GM10248 (cell line): ENCODE measurements around the gene ZNF48.

Experiments used
- CTCF ChIA-PET: fragments of 300-600 bp; sonication (Branson Sonifier 250); formaldehyde crosslinking; extraction: SDS; loops from one replicate; lab custom pipeline; 2021; ENCODE audit warnings: antibody characterized with exemption; lab: Yijun Ruan, JAX
- POLR2A ChIA-PET: fragments of 350-650 bp; sonication (Branson Sonifier 250); formaldehyde crosslinking; extraction: SDS; loops from one replicate; lab custom pipeline; 2020; ENCODE audit warnings: antibody characterized with exemption; lab: Yijun Ruan, JAX
- DNase-seq: peaks from one replicate; pipeline ENCODE4 v3.0.0; 2012; ENCODE audit errors: extremely low spot score
- CTCF ChIP-seq: IDR thresholded peaks from 2 replicates; pipeline ENCODE4 v1.5.1; 2012; ENCODE audit warnings: mild to moderate bottlenecking, low read depth; ENCODE audit errors: extremely low read depth, missing control alignments, control extremely low read depth

ZNF48 gene

GRCh38 chr16:30355144-30355953 is 39.9 kb upstream of the ZNF48 start, which contains the start of gene CD2BP2:
TSS of gene CD2BP2 (minus strand) at chr16:30355308. CDS start at chr16:30354681, 627 bp downstream.
- peak; percentile 93 for DNase-seq
- ChIA-PET POLR2A (interaction anchor here (1.7 to 2.4 kb wide), 2 partner anchors 13 to 15 kb away, joined by 5 to 11 read pairs; partner anchors contain the start of gene TBC1D10B), CTCF (interaction anchor here (1.1 to 3.4 kb wide), 6 partner anchors 10 to 303 kb away, joined by 3 to 14 read pairs (median 4); partner anchors contain the start of gene FBRS)
- TF ChIP-seq CTCF, result no peak

GRCh38 chr16:30355954-30356308 is 39.3 kb upstream of the ZNF48 start:
- ChIA-PET POLR2A (interaction anchor here (0.9 to 2.4 kb wide), 3 partner anchors 12 to 15 kb away, joined by 3 to 11 read pairs (median 5); partner anchors contain the start of gene TBC1D10B), CTCF (interaction anchor here (1.9 to 3.4 kb wide), 2 partner anchors 12 to 15 kb away, joined by 9 to 14 read pairs; no protein-coding TSS in a partner anchor)
- no peak for TF ChIP-seq CTCF
- no peak for DNase-seq

GRCh38 chr16:30356401-30357084 is 38.7 kb upstream of the ZNF48 start:
- TF ChIP-seq CTCF, result no peak
- DNase-seq, result no peak
- ChIA-PET CTCF (interaction anchor here (0.9 to 3.4 kb wide), 4 partner anchors 9 to 73 kb away, joined by 4 to 14 read pairs (median 7); partner anchors contain the start of gene DCTPP1), POLR2A (interaction anchor here (0.6 to 2.4 kb wide), 3 partner anchors 13 to 38 kb away, joined by 3 to 11 read pairs (median 3); partner anchors contain the start of gene TBC1D10B)

- DNase-seq, result no peak
- TF ChIP-seq CTCF, result no peak
- ChIA-PET POLR2A (interaction anchor here (0.6 to 2.4 kb wide), 3 partner anchors 13 to 38 kb away, joined by 3 to 11 read pairs (median 3); partner anchors contain the start of gene TBC1D10B), CTCF (interaction anchor here (0.9 to 3.4 kb wide), 4 partner anchors 8 to 73 kb away, joined by 4 to 14 read pairs (median 7); partner anchors contain the start of gene DCTPP1)
Measured at GRCh38 chr16:30357085-30357714, 38.0 kb upstream of the ZNF48 start.

GRCh38 chr16:30357715-30358576 is 37.3 kb upstream of the ZNF48 start:
- POLR2A ChIA-PET, result no interaction called here
- DNase-seq, result no peak
- no peak for TF ChIP-seq CTCF
- CTCF ChIA-PET, result interaction anchor here (1.0 to 1.9 kb wide), 4 partner anchors 11 to 72 kb away, joined by 3 to 9 read pairs (median 4); partner anchors contain the start of genes DCTPP1 and TBC1D10B
